HepG2 (cell line): ENCODE results near the gene MED9. TPM values are rescaled to one million over a fixed set of nuclear protein-coding genes. Genes with fewer than 3 reads are reported as not detected.

ENCODE experiments used
- GABPB1 ChIP-seq: IDR thresholded peaks from 2 replicates; pipeline ENCODE4 v1.6.1; 2016; ENCODE audit warnings: mild to moderate bottlenecking, missing genetic modification reagents, moderate library complexity, missing compliant biosample characterization
- JARID2 ChIP-seq: sonication (generic); formaldehyde crosslinking; IDR thresholded peaks from 2 replicates; pipeline ENCODE4 v1.8.1; 2023; ENCODE audit warnings: missing genetic modification reagents, inconsistent platforms; ENCODE audit not compliant: insufficient replicate concordance
- KDM5B ChIP-seq: sonication (generic); formaldehyde crosslinking; IDR thresholded peaks from 2 replicates; pipeline ENCODE4 v1.4.0; 2020; ENCODE audit warnings: missing genetic modification reagents, mild to moderate bottlenecking, borderline replicate concordance
- KLF6 ChIP-seq: IDR thresholded peaks from 2 replicates; pipeline ENCODE4 v1.8.0; 2016; ENCODE audit warnings: missing biosample characterization, missing genetic modification reagents
- SMARCC2 ChIP-seq: fragments of 450-650 bp; IDR thresholded peaks from 2 replicates; pipeline ENCODE4 v1.6.1; 2017; ENCODE audit warnings: antibody characterized with exemption, mild to moderate bottlenecking
- TAF1 ChIP-seq: sonication (generic); formaldehyde crosslinking; IDR thresholded peaks from 2 replicates; pipeline ENCODE4 v1.4.0; 2020; ENCODE audit warnings: missing genetic modification reagents
- ZNF143 ChIP-seq: sonication (generic); formaldehyde crosslinking; IDR thresholded peaks from 2 replicates; pipeline ENCODE4 v1.4.0; 2020; ENCODE audit warnings: missing genetic modification reagents
- ZNF224 ChIP-seq: sonication (generic); formaldehyde crosslinking; IDR thresholded peaks from 2 replicates; pipeline ENCODE4 v1.5.0; 2020; ENCODE audit warnings: mild to moderate bottlenecking, missing genetic modification reagents
- ZNF839 ChIP-seq: sonication (generic); formaldehyde crosslinking; IDR thresholded peaks from 2 replicates; pipeline ENCODE4 v1.4.0; 2020; ENCODE audit warnings: missing genetic modification reagents, mild to moderate bottlenecking, borderline replicate concordance
- ZSCAN12 ChIP-seq: sonication (generic); formaldehyde crosslinking; IDR thresholded peaks from 2 replicates; pipeline ENCODE4 v1.9.0; 2021; ENCODE audit warnings: mild to moderate bottlenecking, missing genetic modification reagents
- polyA plus RNA-seq, 8 experiments: library from polyadenylated mRNA; depleted of rRNA in 3 of 8; stranded (reverse) in 7 of 8; unstranded in 1 of 8; fragments of >200 nt; fragmentation: Illumina TruSeq in 4 of 8; extraction: Trizol in 4 of 8; gene quantifications; 2 replicates each; pipeline versions ENCODE4 v1.2.1 to v1.2.3, GENCODE V29; 2011 to 2016; ENCODE audit warnings: low read depth in 4 of 8, missing spikeins in 1 of 8, mixed read lengths in 1 of 8; ENCODE audit not compliant: insufficient read depth in 1 of 8
- total RNA-seq, 5 experiments: library from RNA; depleted of rRNA; stranded (reverse); fragments of >200 nt; fragmentation: Illumina TruSeq; extraction: Trizol; gene quantifications; 2 replicates each; pipeline ENCODE4 v1.2.3, GENCODE V29; 2016; ENCODE audit warnings: low read depth in 1 of 5
- TF ChIP-seq, protein P1 (sequence below): sonication (generic); formaldehyde crosslinking; IDR thresholded peaks from 2 replicates; pipeline ENCODE4 v1.4.0; 2020; ENCODE audit warnings: missing genetic modification reagents
- TF ChIP-seq, protein P2 (sequence below): IDR thresholded peaks from 2 replicates; pipeline ENCODE4 v1.6.1; 2016; ENCODE audit warnings: low read depth, control low read depth
- TF ChIP-seq, protein P3 (sequence below): sonication (generic); formaldehyde crosslinking; IDR thresholded peaks from 2 replicates; pipeline ENCODE4 v1.8.1; 2023; ENCODE audit warnings: mild to moderate bottlenecking, missing genetic modification reagents
- TF ChIP-seq, protein P4 (sequence below): sonication (generic); formaldehyde crosslinking; IDR thresholded peaks from 2 replicates; pipeline ENCODE4 v1.8.1; 2023; ENCODE audit warnings: mild to moderate bottlenecking, missing genetic modification reagents, borderline replicate concordance
- TF ChIP-seq, protein P5 (sequence below): sonication (generic); formaldehyde crosslinking; IDR thresholded peaks from 2 replicates; pipeline ENCODE4 v1.5.0; 2020; ENCODE audit warnings: mild to moderate bottlenecking, missing genetic modification reagents

Gene MED9
- total and polyA plus RNA-seq, 2 of the 13 experiments (the other 11 are each of a cell fraction or from before 2014, with no cell fraction given) = 11.9 to 15.1 TPM

DNA sequence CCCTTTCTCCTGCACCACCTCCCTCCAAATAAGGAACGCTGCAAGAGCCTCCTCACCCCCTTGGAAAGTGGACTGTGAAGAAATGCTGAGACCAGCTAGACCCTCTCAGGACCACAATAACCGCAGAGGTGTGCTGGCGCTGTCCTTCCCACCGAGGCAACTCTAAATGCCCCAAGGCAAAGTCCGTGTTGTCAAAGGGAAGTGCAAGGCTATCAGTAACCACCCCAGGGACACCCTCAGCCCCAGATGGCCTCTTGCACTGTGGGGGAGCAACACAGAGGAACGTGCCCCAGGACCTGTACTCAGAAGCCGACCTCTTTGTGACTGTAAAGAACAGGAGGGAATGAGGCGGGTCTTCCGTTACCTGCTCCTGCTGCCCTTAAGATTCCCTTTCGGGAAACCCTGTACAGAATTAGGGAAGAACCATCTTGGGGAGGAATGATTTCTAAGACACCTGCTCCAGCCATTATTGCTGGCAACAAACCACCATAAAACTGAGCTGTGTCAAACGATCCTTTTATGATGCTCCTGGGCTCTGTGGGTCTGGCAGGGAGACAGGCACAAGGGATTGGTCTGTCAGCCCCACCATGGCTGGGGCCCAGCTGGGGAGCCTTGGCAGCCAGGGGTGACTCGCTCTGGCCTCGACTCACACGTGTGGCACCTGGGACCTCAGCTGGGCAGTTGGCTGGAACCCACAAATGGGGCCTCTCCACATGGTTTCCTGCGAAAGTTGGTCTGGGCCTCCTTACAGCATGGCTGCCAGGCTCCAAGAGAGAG lies 14.6 kb upstream of the MED9 start (continued):
- TF ChIP-seq, protein P1, sequence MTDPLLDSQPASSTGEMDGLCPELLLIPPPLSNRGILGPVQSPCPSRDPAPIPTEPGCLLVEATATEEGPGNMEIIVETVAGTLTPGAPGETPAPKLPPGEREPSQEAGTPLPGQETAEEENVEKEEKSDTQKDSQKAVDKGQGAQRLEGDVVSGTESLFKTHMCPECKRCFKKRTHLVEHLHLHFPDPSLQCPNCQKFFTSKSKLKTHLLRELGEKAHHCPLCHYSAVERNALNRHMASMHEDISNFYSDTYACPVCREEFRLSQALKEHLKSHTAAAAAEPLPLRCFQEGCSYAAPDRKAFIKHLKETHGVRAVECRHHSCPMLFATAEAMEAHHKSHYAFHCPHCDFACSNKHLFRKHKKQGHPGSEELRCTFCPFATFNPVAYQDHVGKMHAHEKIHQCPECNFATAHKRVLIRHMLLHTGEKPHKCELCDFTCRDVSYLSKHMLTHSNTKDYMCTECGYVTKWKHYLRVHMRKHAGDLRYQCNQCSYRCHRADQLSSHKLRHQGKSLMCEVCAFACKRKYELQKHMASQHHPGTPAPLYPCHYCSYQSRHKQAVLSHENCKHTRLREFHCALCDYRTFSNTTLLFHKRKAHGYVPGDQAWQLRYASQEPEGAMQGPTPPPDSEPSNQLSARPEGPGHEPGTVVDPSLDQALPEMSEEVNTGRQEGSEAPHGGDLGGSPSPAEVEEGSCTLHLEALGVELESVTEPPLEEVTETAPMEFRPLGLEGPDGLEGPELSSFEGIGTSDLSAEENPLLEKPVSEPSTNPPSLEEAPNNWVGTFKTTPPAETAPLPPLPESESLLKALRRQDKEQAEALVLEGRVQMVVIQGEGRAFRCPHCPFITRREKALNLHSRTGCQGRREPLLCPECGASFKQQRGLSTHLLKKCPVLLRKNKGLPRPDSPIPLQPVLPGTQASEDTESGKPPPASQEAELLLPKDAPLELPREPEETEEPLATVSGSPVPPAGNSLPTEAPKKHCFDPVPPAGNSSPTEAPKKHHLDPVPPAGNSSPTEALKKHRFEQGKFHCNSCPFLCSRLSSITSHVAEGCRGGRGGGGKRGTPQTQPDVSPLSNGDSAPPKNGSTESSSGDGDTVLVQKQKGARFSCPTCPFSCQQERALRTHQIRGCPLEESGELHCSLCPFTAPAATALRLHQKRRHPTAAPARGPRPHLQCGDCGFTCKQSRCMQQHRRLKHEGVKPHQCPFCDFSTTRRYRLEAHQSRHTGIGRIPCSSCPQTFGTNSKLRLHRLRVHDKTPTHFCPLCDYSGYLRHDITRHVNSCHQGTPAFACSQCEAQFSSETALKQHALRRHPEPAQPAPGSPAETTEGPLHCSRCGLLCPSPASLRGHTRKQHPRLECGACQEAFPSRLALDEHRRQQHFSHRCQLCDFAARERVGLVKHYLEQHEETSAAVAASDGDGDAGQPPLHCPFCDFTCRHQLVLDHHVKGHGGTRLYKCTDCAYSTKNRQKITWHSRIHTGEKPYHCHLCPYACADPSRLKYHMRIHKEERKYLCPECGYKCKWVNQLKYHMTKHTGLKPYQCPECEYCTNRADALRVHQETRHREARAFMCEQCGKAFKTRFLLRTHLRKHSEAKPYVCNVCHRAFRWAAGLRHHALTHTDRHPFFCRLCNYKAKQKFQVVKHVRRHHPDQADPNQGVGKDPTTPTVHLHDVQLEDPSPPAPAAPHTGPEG = no peak
- TF ChIP-seq SMARCC2 (no peak), ZNF224 (CRISPR knock-in tag) (no peak), TAF1 (no peak), ZSCAN12 (CRISPR knock-in tag) (no peak), JARID2 (CRISPR knock-in tag) (no peak), ZNF143 (CRISPR knock-in tag) (no peak), GABPB1 (peak; percentile 6; the same call in 1 of the 2 replicates), ZNF839 (CRISPR knock-in tag) (no peak), KDM5B (peak; percentile 75; the same call in 1 of the 2 replicates), KLF6 (CRISPR knock-in tag) (no peak)
- TF ChIP-seq, protein P2, sequence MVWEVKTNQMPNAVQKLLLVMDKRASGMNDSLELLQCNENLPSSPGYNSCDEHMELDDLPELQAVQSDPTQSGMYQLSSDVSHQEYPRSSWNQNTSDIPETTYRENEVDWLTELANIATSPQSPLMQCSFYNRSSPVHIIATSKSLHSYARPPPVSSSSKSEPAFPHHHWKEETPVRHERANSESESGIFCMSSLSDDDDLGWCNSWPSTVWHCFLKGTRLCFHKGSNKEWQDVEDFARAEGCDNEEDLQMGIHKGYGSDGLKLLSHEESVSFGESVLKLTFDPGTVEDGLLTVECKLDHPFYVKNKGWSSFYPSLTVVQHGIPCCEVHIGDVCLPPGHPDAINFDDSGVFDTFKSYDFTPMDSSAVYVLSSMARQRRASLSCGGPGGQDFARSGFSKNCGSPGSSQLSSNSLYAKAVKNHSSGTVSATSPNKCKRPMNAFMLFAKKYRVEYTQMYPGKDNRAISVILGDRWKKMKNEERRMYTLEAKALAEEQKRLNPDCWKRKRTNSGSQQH (CRISPR knock-in tag) = no peak
- TF ChIP-seq, protein P3, sequence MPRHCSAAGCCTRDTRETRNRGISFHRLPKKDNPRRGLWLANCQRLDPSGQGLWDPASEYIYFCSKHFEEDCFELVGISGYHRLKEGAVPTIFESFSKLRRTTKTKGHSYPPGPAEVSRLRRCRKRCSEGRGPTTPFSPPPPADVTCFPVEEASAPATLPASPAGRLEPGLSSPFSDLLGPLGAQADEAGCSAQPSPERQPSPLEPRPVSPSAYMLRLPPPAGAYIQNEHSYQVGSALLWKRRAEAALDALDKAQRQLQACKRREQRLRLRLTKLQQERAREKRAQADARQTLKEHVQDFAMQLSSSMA = no peak
- TF ChIP-seq, protein P4, sequence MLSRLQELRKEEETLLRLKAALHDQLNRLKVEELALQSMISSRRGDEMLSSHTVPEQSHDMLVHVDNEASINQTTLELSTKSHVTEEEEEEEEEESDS = no peak
- TF ChIP-seq, protein P5, sequence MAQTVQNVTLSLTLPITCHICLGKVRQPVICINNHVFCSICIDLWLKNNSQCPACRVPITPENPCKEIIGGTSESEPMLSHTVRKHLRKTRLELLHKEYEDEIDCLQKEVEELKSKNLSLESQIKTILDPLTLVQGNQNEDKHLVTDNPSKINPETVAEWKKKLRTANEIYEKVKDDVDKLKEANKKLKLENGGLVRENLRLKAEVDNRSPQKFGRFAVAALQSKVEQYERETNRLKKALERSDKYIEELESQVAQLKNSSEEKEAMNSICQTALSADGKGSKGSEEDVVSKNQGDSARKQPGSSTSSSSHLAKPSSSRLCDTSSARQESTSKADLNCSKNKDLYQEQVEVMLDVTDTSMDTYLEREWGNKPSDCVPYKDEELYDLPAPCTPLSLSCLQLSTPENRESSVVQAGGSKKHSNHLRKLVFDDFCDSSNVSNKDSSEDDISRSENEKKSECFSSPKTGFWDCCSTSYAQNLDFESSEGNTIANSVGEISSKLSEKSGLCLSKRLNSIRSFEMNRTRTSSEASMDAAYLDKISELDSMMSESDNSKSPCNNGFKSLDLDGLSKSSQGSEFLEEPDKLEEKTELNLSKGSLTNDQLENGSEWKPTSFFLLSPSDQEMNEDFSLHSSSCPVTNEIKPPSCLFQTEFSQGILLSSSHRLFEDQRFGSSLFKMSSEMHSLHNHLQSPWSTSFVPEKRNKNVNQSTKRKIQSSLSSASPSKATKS (CRISPR knock-in tag) = no peak
